ENCODE results near the gene GKAP1. TPM values are rescaled to one million over a fixed set of nuclear protein-coding genes. Genes with fewer than 3 reads are reported as not detected.

Gene GKAP1
- total and polyA plus RNA-seq, 2 donors (not counting 3 experiments of a cell fraction or from before 2014, with no cell fraction given), result 1.3 to 2.5 TPM

DNA sequence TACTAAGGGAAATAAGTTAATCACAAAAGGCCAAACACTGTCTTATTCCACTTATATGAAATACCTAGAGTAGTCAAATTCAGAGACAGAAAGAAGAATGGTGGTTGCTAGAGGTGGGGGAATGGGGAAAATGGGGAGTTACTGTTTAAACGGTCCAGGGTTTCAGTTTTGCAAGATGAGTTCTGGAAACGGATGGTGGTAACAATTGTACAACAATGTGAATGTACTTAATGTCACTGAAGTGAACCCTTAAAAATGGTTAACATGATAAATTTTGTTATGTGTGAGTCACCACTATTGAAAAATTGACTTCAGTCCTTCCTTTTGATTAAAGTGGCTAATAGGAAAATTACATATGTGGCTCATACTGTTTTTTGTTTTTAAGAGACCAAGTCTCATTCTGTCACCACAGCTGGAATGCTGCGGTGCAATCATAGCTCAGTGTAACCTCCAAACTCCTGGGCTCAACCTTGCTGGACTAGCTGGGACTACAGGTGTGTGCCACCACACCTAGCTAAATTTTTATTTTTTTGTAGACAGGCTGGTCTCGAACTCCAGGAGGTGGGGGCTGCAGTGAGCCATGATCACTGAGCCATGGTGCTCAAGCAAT lies 118.5 kb downstream of the GKAP1 start:
- H3K4me2 ChIP-seq (ENCODE audit: insufficient read depth, low read length), result peak overlapping the region; percentile 33
- DNase-seq (ENCODE audit: low read depth, low spot score) (peak; percentile 33), FAIRE-seq (no peak)
- H4K20me1 ChIP-seq (replicated peaks; ENCODE audit: control insufficient read depth, extremely low read depth, insufficient read depth, low read length), result peaks cover 31% of the 10 kb centered on the region
- no peaks in the 10 kb centered on the region for H3K9me3 ChIP-seq (replicated peaks; ENCODE audit: control insufficient read depth, insufficient read depth, low read length)
- no peak overlapping the region for H3K4me3 ChIP-seq (replicated peaks in 1 of 3; ENCODE audit: insufficient read depth in 1 of 3, low read depth in 1 of 3, low read length in 3 of 3)
- H3K9me1 ChIP-seq (replicated peaks; ENCODE audit: control insufficient read depth, extremely low read depth, insufficient read depth, low read length), result no peaks in the 10 kb centered on the region
- no peak overlapping the region for H3K9ac ChIP-seq (replicated peaks; ENCODE audit: extremely low read depth, insufficient read depth, low read length)
- POLR2A ChIA-PET, result interaction anchor here (0.7 kb wide), 2 partner anchors 33 to 76 kb away, joined by 4 read pairs; partner anchors contain the start of gene IDNK
- H2AFZ ChIP-seq (ENCODE audit: low read depth, low read length), result no peak overlapping the region
- no TSS peak for BruUV-seq (replicated peaks)
- peaks cover 100% of the 10 kb centered on the region for H3K79me2 ChIP-seq (ENCODE audit: control insufficient read depth, insufficient read depth, low read length)
- no peak overlapping the region for H3K27ac ChIP-seq (ENCODE audit: insufficient read depth, low read depth, low read length)
- peaks cover 33% of the 10 kb centered on the region for H3K4me1 ChIP-seq (ENCODE audit: control insufficient read depth, extremely low read depth, insufficient read depth, low read length)
- no peaks in the 10 kb centered on the region for H3K36me3 ChIP-seq (ENCODE audit: control insufficient read depth in 2 of 2, extremely low read depth in 1 of 2, insufficient read depth in 2 of 2, low read length in 2 of 2)
- H3K27me3 ChIP-seq (ENCODE audit: control insufficient read depth in 2 of 2, insufficient read depth in 2 of 2, low read length in 2 of 2), result no peaks in the 10 kb centered on the region
- CTCF ChIA-PET, result interaction anchor here (1.4 to 1.6 kb wide), 2 partner anchors 33 to 50 kb away, joined by 4 to 6 read pairs; no protein-coding TSS in a partner anchor
- TF ChIP-seq, protein P1, sequence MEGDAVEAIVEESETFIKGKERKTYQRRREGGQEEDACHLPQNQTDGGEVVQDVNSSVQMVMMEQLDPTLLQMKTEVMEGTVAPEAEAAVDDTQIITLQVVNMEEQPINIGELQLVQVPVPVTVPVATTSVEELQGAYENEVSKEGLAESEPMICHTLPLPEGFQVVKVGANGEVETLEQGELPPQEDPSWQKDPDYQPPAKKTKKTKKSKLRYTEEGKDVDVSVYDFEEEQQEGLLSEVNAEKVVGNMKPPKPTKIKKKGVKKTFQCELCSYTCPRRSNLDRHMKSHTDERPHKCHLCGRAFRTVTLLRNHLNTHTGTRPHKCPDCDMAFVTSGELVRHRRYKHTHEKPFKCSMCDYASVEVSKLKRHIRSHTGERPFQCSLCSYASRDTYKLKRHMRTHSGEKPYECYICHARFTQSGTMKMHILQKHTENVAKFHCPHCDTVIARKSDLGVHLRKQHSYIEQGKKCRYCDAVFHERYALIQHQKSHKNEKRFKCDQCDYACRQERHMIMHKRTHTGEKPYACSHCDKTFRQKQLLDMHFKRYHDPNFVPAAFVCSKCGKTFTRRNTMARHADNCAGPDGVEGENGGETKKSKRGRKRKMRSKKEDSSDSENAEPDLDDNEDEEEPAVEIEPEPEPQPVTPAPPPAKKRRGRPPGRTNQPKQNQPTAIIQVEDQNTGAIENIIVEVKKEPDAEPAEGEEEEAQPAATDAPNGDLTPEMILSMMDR (IDR thresholded peaks at IDR 0.05; ENCODE audit: extremely low read depth in 1 of 2, insufficient read depth in 1 of 2, low read depth in 1 of 2, low read length in 2 of 2), result no peak
- peak; percentile 22 for TF ChIP-seq JUN (IDR thresholded peaks at IDR 0.05; ENCODE audit: borderline replicate concordance, insufficient read depth, insufficient read length, low read depth)
- TF ChIP-seq GATA2 (IDR thresholded peaks at IDR 0.05; ENCODE audit: insufficient read depth, insufficient read length, low read depth, low read length), result no peak
- no peak for TF ChIP-seq FOS (IDR thresholded peaks at IDR 0.05; ENCODE audit: borderline replicate concordance, insufficient read depth, low read length)
- no peak for TF ChIP-seq MYC (IDR thresholded peaks at IDR 0.05; ENCODE audit: low read depth, low read length)
- intact Hi-C loops (cut with micrococcal nuclease), result no loop called here
- dilution Hi-C loops (cut with MboI; ENCODE audit: extremely low pct_ligation_motif_present, low sequenced_read_pairs), result no loop called here
